Measurements from ENCODE around the gene ELP1.

Gene ELP1

GRCh38 chr9:108864446-108864845, 69.5 kb downstream of the ELP1 start:
- TF ChIP-seq FOXP2 (optimal IDR thresholded peaks at IDR 0.05; ENCODE audit: borderline replicate concordance, extremely low read depth, extremely low read length, insufficient read depth): no peak

- no peak for TF ChIP-seq REST (IDR thresholded peaks at IDR 0.05; ENCODE audit: insufficient read depth in 1 of 2, low read depth in 2 of 2, low read length in 2 of 2)
- TF ChIP-seq FOXP2 (optimal IDR thresholded peaks at IDR 0.05; ENCODE audit: borderline replicate concordance, extremely low read depth, extremely low read length, insufficient read depth): no peak
- no peak for TF ChIP-seq SIN3A (IDR thresholded peaks at IDR 0.05; ENCODE audit: borderline replicate concordance, insufficient read depth, low read length)
- TF ChIP-seq TAF1 (IDR thresholded peaks at IDR 0.05; ENCODE audit: borderline replicate concordance, insufficient read depth, low read length): no peak
- TF ChIP-seq POLR2AphosphoS5 (IDR thresholded peaks at IDR 0.05; ENCODE audit: low read depth, low read length): no peak
These were observed 70.0 kb downstream of the ELP1 start for GRCh38 chr9:108863891-108864290.

- no peak for TF ChIP-seq SIN3A (IDR thresholded peaks at IDR 0.05; ENCODE audit: borderline replicate concordance, insufficient read depth, low read length)
- no peak for TF ChIP-seq TAF1 (IDR thresholded peaks at IDR 0.05; ENCODE audit: borderline replicate concordance, insufficient read depth, low read length)
- TF ChIP-seq FOXP2 (optimal IDR thresholded peaks at IDR 0.05; ENCODE audit: borderline replicate concordance, extremely low read depth, extremely low read length, insufficient read depth): no peak
- no peak for TF ChIP-seq POLR2AphosphoS5 (IDR thresholded peaks at IDR 0.05; ENCODE audit: low read depth, low read length)
- no peak for TF ChIP-seq REST (IDR thresholded peaks at IDR 0.05; ENCODE audit: insufficient read depth in 1 of 2, low read depth in 2 of 2, low read length in 2 of 2)
These were observed 71.9 kb downstream of the ELP1 start, which contains the start of gene ACTL7A for GRCh38 chr9:108861997-108862396. Gene ACTL7A, plus strand, starts transcription at chr9:108862266. Its CDS starts 57 bp downstream, at chr9:108862323.

GRCh38 chr9:108861464-108861863, 72.5 kb downstream of the ELP1 start:
- TF ChIP-seq FOXP2 (optimal IDR thresholded peaks at IDR 0.05; ENCODE audit: borderline replicate concordance, extremely low read depth, extremely low read length, insufficient read depth) (no peak), POLR2AphosphoS5 (IDR thresholded peaks at IDR 0.05; ENCODE audit: low read depth, low read length) (no peak), SIN3A (IDR thresholded peaks at IDR 0.05; ENCODE audit: borderline replicate concordance, insufficient read depth, low read length) (no peak), REST (IDR thresholded peaks at IDR 0.05; ENCODE audit: insufficient read depth in 1 of 2, low read depth in 2 of 2, low read length in 2 of 2) (no peak), TAF1 (IDR thresholded peaks at IDR 0.05; ENCODE audit: borderline replicate concordance, insufficient read depth, low read length) (no peak)

- TF ChIP-seq SIN3A (IDR thresholded peaks at IDR 0.05; ENCODE audit: borderline replicate concordance, insufficient read depth, low read length) (no peak), FOXP2 (optimal IDR thresholded peaks at IDR 0.05; ENCODE audit: borderline replicate concordance, extremely low read depth, extremely low read length, insufficient read depth) (no peak), TAF1 (IDR thresholded peaks at IDR 0.05; ENCODE audit: borderline replicate concordance, insufficient read depth, low read length) (no peak), REST (IDR thresholded peaks at IDR 0.05; ENCODE audit: insufficient read depth in 1 of 2, low read depth in 2 of 2, low read length in 2 of 2) (no peak), POLR2AphosphoS5 (IDR thresholded peaks at IDR 0.05; ENCODE audit: low read depth, low read length) (no peak)
These were observed 73.2 kb downstream of the ELP1 start for GRCh38 chr9:108860764-108861163.

Measured in PFSK-1 (cell line).